ENCODE data around the gene LEMD1. TPM values are rescaled to one million over a fixed set of nuclear protein-coding genes. Genes with fewer than 3 reads are reported as not detected.

Gene LEMD1
- polyA plus RNA-seq, 4 donors: 1.7 to 3.8 (median 3.0) TPM

GRCh38 chr1:205338011-205338410 lies 83.8 kb downstream of the LEMD1 start:
- DNase-seq (ENCODE audit: low read depth in 4 of 4, low spot score in 2 of 4): no peak

- DNase-seq (ENCODE audit: low read depth in 4 of 4, low spot score in 2 of 4): no peak
Measured at GRCh38 chr1:205337481-205337880, 84.4 kb downstream of the LEMD1 start.

- peak in 1 of 4 donors; percentile 76 for DNase-seq (ENCODE audit: low read depth in 4 of 4, low spot score in 2 of 4)
Measured at GRCh38 chr1:205335692-205336091, 86.2 kb downstream of the LEMD1 start.

GRCh38 chr1:205332015-205332791 lies 89.7 kb downstream of the LEMD1 start:
- no peak for DNase-seq (ENCODE audit: low read depth in 4 of 4, low spot score in 2 of 4)

Other genes starting within 250 kb of the LEMD1 start
- gene DSTYK, start 210.4 kb downstream of the LEMD1 start, polyA plus RNA-seq (ENCODE audit: insufficient read length in 4 of 4): 10 to 100 TPM; 16.3 to 19.9 (median 18.8) TPM
- gene TMCC2, start 194.1 kb downstream of the LEMD1 start, polyA plus RNA-seq (ENCODE audit: insufficient read length in 4 of 4): 1 to 10 TPM; 7.5 to 9.9 (median 7.9) TPM
- 10 to 100 TPM in 3 of 4 donors, 1 to 10 TPM in 1; 7.3 to 12.2 (median 10.7) TPM for gene NUAK2, start 100.3 kb downstream of the LEMD1 start, polyA plus RNA-seq (ENCODE audit: insufficient read length in 4 of 4)
- 1 to 10 TPM; 1.5 to 2.2 (median 2.1) TPM for gene KLHDC8A, start 65.1 kb downstream of the LEMD1 start, polyA plus RNA-seq (ENCODE audit: insufficient read length in 4 of 4)
- 1 to 10 TPM; 1.6 to 4.1 (median 2.4) TPM for gene BLACAT1, start 34.0 kb upstream of the LEMD1 start, polyA plus RNA-seq (ENCODE audit: insufficient read length in 4 of 4)
- gene CDK18, start 82.6 kb upstream of the LEMD1 start, polyA plus RNA-seq (ENCODE audit: insufficient read length in 4 of 4): 10 to 100 TPM; 18.9 to 39.5 (median 29.7) TPM
- gene ELK4, start 210.0 kb upstream of the LEMD1 start, polyA plus RNA-seq (ENCODE audit: insufficient read length in 4 of 4): 10 to 100 TPM; 13.7 to 26.0 (median 18.0) TPM